ENCODE measurements around the gene GFM1. TPM values are rescaled to one million over a fixed set of nuclear protein-coding genes. Genes with fewer than 3 reads are reported as not detected.
A peak's percentile ranks its signal among the peaks of the same experiment; 100 is the strongest.

Gene GFM1
- total RNA-seq, 4 donors from 2014 or later = 26.2 to 71.2 (median 47.9) TPM

- H3K9me3 ChIP-seq = no peaks in the 10 kb centered on the region
- no peak overlapping the region for H3K4me3 ChIP-seq
- peaks cover 43 to 63% (median 51%) of the 10 kb centered on the region in 4 donors for H3K4me1 ChIP-seq
- no peak for DNase-seq
- no peak for TF ChIP-seq CTCF (IDR thresholded peaks at IDR 0.05)
- no peak for TF ChIP-seq EP300 (IDR thresholded peaks at IDR 0.05; ENCODE audit: low read depth)
- TF ChIP-seq POLR2AphosphoS5 (IDR thresholded peaks at IDR 0.05) = no peak
- no peak for TF ChIP-seq POLR2A (IDR thresholded peaks at IDR 0.05)
- intact Hi-C loops (cut with DNase I; ENCODE audit: low total_unique reads) = no loop called here
- H3K27ac ChIP-seq = peak overlapping the region; percentile 82 to 90 (median 88)
- WGBS, 2 donors (ENCODE audit: low coverage in 1 of 2) = 62 to 63% methylated on average over 3 to 7 of the region's 7 CpGs
- H3K27me3 ChIP-seq = no peaks in the 10 kb centered on the region
- in situ Hi-C loops (cut with MboI; ENCODE audit: low pct_ligation_motif_present in 1 of 4, low pct_unique_long_range_greater_than_20kb in 1 of 4, low sequenced_read_pairs in 3 of 4) = loop anchor here in 1 of 4 donors (10.0 kb wide), 1 partner anchor 71 kb away; no protein-coding TSS in a partner anchor
- no peaks in the 10 kb centered on the region for H3K36me3 ChIP-seq
Measured at GRCh38 chr3:158723991-158724390, 79.7 kb downstream of the GFM1 start.

GRCh38 chr3:158725348-158726011 lies 81.2 kb downstream of the GFM1 start:
- in situ Hi-C loops (cut with MboI; ENCODE audit: low pct_ligation_motif_present in 1 of 4, low pct_unique_long_range_greater_than_20kb in 1 of 4, low sequenced_read_pairs in 3 of 4) = loop anchor here in 3 of 4 donors (5.0 to 10.0 kb wide), 2 partner anchors 67 to 69 kb away; no protein-coding TSS in a partner anchor
- intact Hi-C loops (cut with DNase I; ENCODE audit: low total_unique reads) = loop anchor here (2.0 kb wide), 1 partner anchor 67 kb away; no protein-coding TSS in a partner anchor
- Histone ChIP-seq H3K36me3 (no peaks in the 10 kb centered on the region), H3K27ac (peak overlapping the region; percentile 82 to 90 (median 88)), H3K27me3 (no peaks in the 10 kb centered on the region), H3K4me3 (no peak overlapping the region), H3K4me1 (peaks cover 43 to 64% (median 51%) of the 10 kb centered on the region in 4 donors), H3K9me3 (no peaks in the 10 kb centered on the region)
- DNase-seq = peak; percentile 47
- 17 to 34% methylated on average over 1 to 9 of the region's 9 CpGs for WGBS, 2 donors (ENCODE audit: low coverage in 1 of 2)
- TF ChIP-seq CTCF (IDR thresholded peaks at IDR 0.05) (no peak), POLR2AphosphoS5 (IDR thresholded peaks at IDR 0.05) (peak; percentile 24 to 45 (median 33))

- 0 to 28% methylated on average over 6 to 10 of the region's 10 CpGs for WGBS, 2 donors (ENCODE audit: low coverage in 1 of 2)
- intact Hi-C loops (cut with DNase I; ENCODE audit: low total_unique reads) (loop anchor here (2.0 kb wide), 1 partner anchor 65 kb away; no protein-coding TSS in a partner anchor), in situ Hi-C loops (cut with MboI; ENCODE audit: low pct_ligation_motif_present in 1 of 4, low pct_unique_long_range_greater_than_20kb in 1 of 4, low sequenced_read_pairs in 3 of 4) (loop anchor here in 3 of 4 donors (5.0 to 10.0 kb wide), 2 partner anchors 65 to 67 kb away; no protein-coding TSS in a partner anchor)
- TF ChIP-seq POLR2AphosphoS5 (IDR thresholded peaks at IDR 0.05) = no peak
- TF ChIP-seq CTCF (IDR thresholded peaks at IDR 0.05) = peak; percentile 86 to 95 (median 90)
- Histone ChIP-seq H3K9me3 (no peaks in the 10 kb centered on the region), H3K27me3 (no peaks in the 10 kb centered on the region), H3K27ac (peak overlapping the region; percentile 82 to 90 (median 88)), H3K4me1 (peaks cover 52 to 72% (median 61%) of the 10 kb centered on the region in 4 donors), H3K4me3 (peak overlapping the region in 1 of 4 donors; percentile 22), H3K36me3 (no peaks in the 10 kb centered on the region)
- DNase-seq = peak; percentile 64
Measured at GRCh38 chr3:158727206-158728060, 83.1 kb downstream of the GFM1 start.

GRCh38 chr3:158728061-158728377 lies 83.7 kb downstream of the GFM1 start:
- intact Hi-C loops (cut with DNase I; ENCODE audit: low total_unique reads) = no loop called here
- no peaks in the 10 kb centered on the region for H3K27me3 ChIP-seq
- H3K4me3 ChIP-seq = peak overlapping the region in 1 of 4 donors; percentile 22
- no peaks in the 10 kb centered on the region for H3K9me3 ChIP-seq
- in situ Hi-C loops (cut with MboI; ENCODE audit: low pct_ligation_motif_present in 1 of 4, low pct_unique_long_range_greater_than_20kb in 1 of 4, low sequenced_read_pairs in 3 of 4) = loop anchor here in 3 of 4 donors (5.0 to 10.0 kb wide), 2 partner anchors 64 to 67 kb away; no protein-coding TSS in a partner anchor
- no peak for TF ChIP-seq POLR2AphosphoS5 (IDR thresholded peaks at IDR 0.05)
- no peak for TF ChIP-seq POLR2A (IDR thresholded peaks at IDR 0.05)
- no peak for TF ChIP-seq EP300 (IDR thresholded peaks at IDR 0.05; ENCODE audit: low read depth)
- TF ChIP-seq CTCF (IDR thresholded peaks at IDR 0.05) = peak in 1 of 5 experiments; percentile 4
- peak overlapping the region in 2 of 4 donors; percentile 89 to 90 for H3K27ac ChIP-seq
- no peaks in the 10 kb centered on the region for H3K36me3 ChIP-seq
- H3K4me1 ChIP-seq = peaks cover 52 to 71% (median 61%) of the 10 kb centered on the region in 4 donors
- no peak for DNase-seq
- 28 to 46% methylated on average over 4 of the region's 4 CpGs for WGBS, 2 donors (ENCODE audit: low coverage in 1 of 2)

Data from transverse colon (tissue), 4 donors.